HG03354 (cell line): ENCODE measurements around the gene LRRC23.
A peak's percentile ranks its signal among the peaks of the same experiment; 100 is the strongest.

ENCODE experiments used
- ATAC-seq: cut with Tn5 transposase; IDR thresholded peaks from one replicate; pipeline ENCODE4 v1.9.1; 2021; ENCODE audit warnings: mild to moderate bottlenecking; ENCODE audit not compliant: unreplicated experiment, poor library complexity, severe bottlenecking

The LRRC23 gene

GRCh38 chr12:6923003-6923732, 18.5 kb downstream of the LRRC23 start:
- no peak for ATAC-seq

- ATAC-seq: peak; percentile 6
Measured at GRCh38 chr12:6923851-6924250, 19.2 kb downstream of the LRRC23 start.

- no peak for ATAC-seq
Measured at GRCh38 chr12:6925239-6925539, 20.6 kb downstream of the LRRC23 start.

GRCh38 chr12:6925540-6926279, 21.1 kb downstream of the LRRC23 start:
- ATAC-seq: no peak

GRCh38 chr12:6927379-6928021, 22.9 kb downstream of the LRRC23 start, which contains the start of gene ATN1:
ATN1 (plus strand) TSS chr12:6927959; CDS start chr12:6934002, 6,043 bp downstream.
- no peak for ATAC-seq

- no peak for ATAC-seq
Measured at GRCh38 chr12:6928022-6928702, 23.5 kb downstream of the LRRC23 start.

- ATAC-seq: no peak
Measured at GRCh38 chr12:6928703-6929407, 24.2 kb downstream of the LRRC23 start.

- ATAC-seq: no peak
Measured at GRCh38 chr12:6929466-6930452, 25.1 kb downstream of the LRRC23 start.

- no peak for ATAC-seq
Measured at GRCh38 chr12:6932766-6933165, 28.1 kb downstream of the LRRC23 start.

- no peak for ATAC-seq
Measured at GRCh38 chr12:6934110-6934509, 29.5 kb downstream of the LRRC23 start.

GRCh38 chr12:6935371-6936193, 31.0 kb downstream of the LRRC23 start:
- ATAC-seq: no peak

GRCh38 chr12:6936194-6936635, 31.6 kb downstream of the LRRC23 start:
- no peak for ATAC-seq

- ATAC-seq: no peak
Measured at GRCh38 chr12:6936636-6937480, 32.2 kb downstream of the LRRC23 start.

- peak; percentile 92 for ATAC-seq
Measured at GRCh38 chr12:6937481-6938352, 33.1 kb downstream of the LRRC23 start.

- ATAC-seq: no peak
Measured at GRCh38 chr12:6938353-6939190, 34.0 kb downstream of the LRRC23 start.
